Heart right ventricle (tissue), 16 donors: ENCODE measurements around the gene THSD8. TPM values are rescaled to one million over a fixed set of nuclear protein-coding genes. Genes with fewer than 3 reads are reported as not detected.

Source experiments
- ATAC-seq, 8 donors: fragments of 200-7000 bp; cut with Tn5 transposase; one replicate each; pipeline ENCODE4 v1.9.1; 2020; ENCODE audit warnings: mild to moderate bottlenecking in 8 of 8, moderate library complexity in 8 of 8, moderate number of reproducible peaks in 1 of 8
- DNase-seq, 2 donors: peaks; one replicate each; pipeline ENCODE4 v3.0.0-alpha.2; 2020
- H3K27ac ChIP-seq, 10 donors: fragments of 200-600 bp; sonication (generic) in 2 of 10; one replicate each; pipeline versions ENCODE4 v1.5.0 to v1.8.0; 2020 to 2022; ENCODE audit warnings: mild to moderate bottlenecking in 3 of 10
- H3K27me3 ChIP-seq, 7 donors: fragments of 200-600 bp; one replicate each; pipeline ENCODE4 v1.8.0; 2021 to 2022; ENCODE audit warnings: mild to moderate bottlenecking in 2 of 7
- H3K36me3 ChIP-seq, 9 donors: fragments of 200-600 bp; sonication (generic) in 1 of 9; one replicate each; pipeline versions ENCODE4 v1.5.0 to v1.8.0; 2020 to 2022; ENCODE audit warnings: mild to moderate bottlenecking in 2 of 9
- H3K4me1 ChIP-seq, 9 donors: fragments of 200-600 bp; sonication (generic) in 1 of 9; one replicate each; pipeline versions ENCODE4 v1.5.0 to v1.8.0; 2020 to 2022; ENCODE audit warnings: mild to moderate bottlenecking in 4 of 9
- H3K4me3 ChIP-seq, 10 donors: fragments of 200-600 bp; sonication (generic) in 2 of 10; one replicate each; pipeline versions ENCODE4 v1.5.0 to v1.8.0; 2020 to 2022; ENCODE audit warnings: mild to moderate bottlenecking in 7 of 10, moderate library complexity in 2 of 10
- H3K9me3 ChIP-seq, 11 donors: fragments of 200-600 bp in 10 of 11; sonication (generic) in 2 of 11; one replicate each; pipeline versions ENCODE4 v1.5.0 to v1.8.0; 2013 to 2022; ENCODE audit warnings: mild to moderate bottlenecking in 2 of 11, control low read depth in 1 of 11, moderate library complexity in 1 of 11
- CTCF ChIP-seq, 9 donors: fragments of 200-600 bp; sonication (generic) in 2 of 9; IDR thresholded peaks; one replicate each; pipeline versions ENCODE4 v1.5.0 to v1.8.0; 2021 to 2022; ENCODE audit warnings: antibody characterized with exemption in 9 of 9, mild to moderate bottlenecking in 5 of 9, moderate library complexity in 1 of 9
- WGBS, 2 donors: extraction: QIAGEN DNeasy Blood & Tissue Kit; methylation state at CpG; one replicate each; pipeline ENCODE4 v1.1.7; 2013; ENCODE audit warnings: inconsistent platforms in 1 of 2; 5-methylcytosine and 5-hydroxymethylcytosine counted together
- intact Hi-C, 10 donors: fragments of 100-400 bp; cut with DNase I; formaldehyde crosslinking; loops; one replicate each; pipeline versions ENCODE4 v1.11.1 to v1.14.2; 2022
- polyA plus RNA-seq, 2 donors: library from polyadenylated mRNA; stranded (reverse); fragments of 200-250 nt; gene quantifications; one replicate each; pipeline ENCODE4 v1.2.3, GENCODE V29; 2013
- total RNA-seq, 10 donors: library from RNA; stranded (reverse); fragmentation: NEBNext Ultra II Directional in 3 of 10; extraction: Animal tissue kit (Norgen Biotek cat#: 25700) in 3 of 10; gene quantifications; one replicate each; pipeline versions ENCODE4 v1.2.1 to v1.2.4, GENCODE V29; 2021 to 2023
- donor health status: Arrhythmogenic right ventricular cardiomyopathy.
- donor health status: ischemic (EF 13 %, LVEDD 7.1; RV severe dilation, severe dysfunction).
- donor health status: healthy with polysubstance abuse.
- donor health status: DM: no; HTN: yes; CAD: no.
- donor health status: DM: no; HTN: no; CAD: no.
- donor health status: ischemic (EF 25% LVEDD 6.9; RV normal size, moderate dysfunction).
- donor health status: ischemic (EF 25% LVEDD 5.7; RV mildly dilated, moderate dysfunction).
- donor health status: healthy.
- donor health status: DM: yes; HTN: yes; CAD: no.
- donor health status: Ischemic cardiomyopathy.
- donor health status: ischemic (EF 35%, LVEDD 5.7; RV mildly dilated, moderate dysfunction).
- donor health status: nonischemic (EF 11% LVEDD 7.7; RV severe dilation, severe dysfunction).
- donor health status: DM: yes; HTN: yes; CAD: no.
- donor health status: PGD.
- donor health status: ischemic (EF 29% LVEDD 5.4; RV normal size, mild dysfunction).
- donor health status: nonischemic (EF 23%, LVEDD 6.1; RV moderate dilation, normal function).

THSD8 gene
- total and polyA plus RNA-seq, 12 donors = 0.72 to 4.8 (median 2.5) TPM

- no peak overlapping the region for H3K27ac ChIP-seq
- no peaks in the 10 kb centered on the region for H3K36me3 ChIP-seq
- DNase-seq (no peak), ATAC-seq (no peak)
- H3K9me3 ChIP-seq = no peaks in the 10 kb centered on the region
- H3K4me3 ChIP-seq = no peak overlapping the region
- peaks cover 12 to 98% (median 96%) of the 10 kb centered on the region in 7 donors for H3K27me3 ChIP-seq
- no peak for TF ChIP-seq CTCF (IDR thresholded peaks at IDR 0.05)
- peaks cover 0 to 18% (median 5%) of the 10 kb centered on the region in 9 donors for H3K4me1 ChIP-seq
- intact Hi-C loops = no loop called here
- WGBS, 2 donors = 5 to 6% methylated on average over 23 of the region's 23 CpGs
These were observed 26.6 kb downstream of the THSD8 start for GRCh38 chr19:12828494-12828893.

- ATAC-seq (no peak), DNase-seq (no peak)
- intact Hi-C loops = no loop called here
- no peak for TF ChIP-seq CTCF (IDR thresholded peaks at IDR 0.05)
- H3K27me3 ChIP-seq = peaks cover 29 to 100% (median 96%) of the 10 kb centered on the region in 7 donors
- no peaks in the 10 kb centered on the region for H3K36me3 ChIP-seq
- peak overlapping the region in 7 of 10 donors; percentile 29 to 51 (median 42) for H3K4me3 ChIP-seq
- H3K27ac ChIP-seq = no peak overlapping the region
- 0 to 1% methylated on average over 5 of the region's 5 CpGs for WGBS, 2 donors
- H3K9me3 ChIP-seq = no peaks in the 10 kb centered on the region
- H3K4me1 ChIP-seq = peaks cover 4 to 30% (median 12%) of the 10 kb centered on the region in 9 donors
These were observed 31.5 kb downstream of the THSD8 start for GRCh38 chr19:12833418-12833737.

GRCh38 chr19:12833738-12834565 is 32.1 kb downstream of the THSD8 start:
- TF ChIP-seq CTCF (IDR thresholded peaks at IDR 0.05) = no peak
- no peak overlapping the region for H3K27ac ChIP-seq
- 1% methylated on average over 50 to 84 of the region's 87 CpGs for WGBS, 2 donors
- ATAC-seq = peak in 1 of 8 donors; percentile 4
- intact Hi-C loops = no loop called here
- peaks cover 4 to 35% (median 17%) of the 10 kb centered on the region in 9 donors for H3K4me1 ChIP-seq
- H3K9me3 ChIP-seq = no peaks in the 10 kb centered on the region
- H3K4me3 ChIP-seq = peak overlapping the region in 9 of 10 donors; percentile 29 to 53 (median 43)
- H3K36me3 ChIP-seq = no peaks in the 10 kb centered on the region
- DNase-seq = peak in 1 of 2 donors; percentile 22
- H3K27me3 ChIP-seq = peaks cover 33 to 100% (median 96%) of the 10 kb centered on the region in 7 donors

GRCh38 chr19:12834566-12834943 is 32.7 kb downstream of the THSD8 start, which contains the start of gene RTBDN:
RTBDN (minus strand) TSS chr19:12834579; CDS start chr19:12829979, 4,600 bp downstream.
- no peak for DNase-seq
- Histone ChIP-seq H3K4me1 (peaks cover 4 to 35% (median 17%) of the 10 kb centered on the region in 9 donors), H3K4me3 (peak within 1 kb of the TSS in 9 of 10 donors; percentile 29 to 53 (median 43)), H3K36me3 (no peaks in the 10 kb centered on the region), H3K27ac (no peak within 1 kb of the TSS), H3K9me3 (no peaks in the 10 kb centered on the region), H3K27me3 (peaks cover 36 to 100% (median 96%) of the 10 kb centered on the region in 7 donors)
- WGBS, 2 donors = 4 to 6% methylated on average over 20 of the region's 20 CpGs
- TF ChIP-seq CTCF (IDR thresholded peaks at IDR 0.05) = no peak
- ATAC-seq = no peak
- intact Hi-C loops = no loop called here
